ENCODE measurements around the gene SUPT6H.
"Not testable (repeated sequence)": the region's sequence is repeated elsewhere in the genome, so short reads cannot be mapped to it uniquely, and the experiment has no call there.

The SUPT6H gene

DNA sequence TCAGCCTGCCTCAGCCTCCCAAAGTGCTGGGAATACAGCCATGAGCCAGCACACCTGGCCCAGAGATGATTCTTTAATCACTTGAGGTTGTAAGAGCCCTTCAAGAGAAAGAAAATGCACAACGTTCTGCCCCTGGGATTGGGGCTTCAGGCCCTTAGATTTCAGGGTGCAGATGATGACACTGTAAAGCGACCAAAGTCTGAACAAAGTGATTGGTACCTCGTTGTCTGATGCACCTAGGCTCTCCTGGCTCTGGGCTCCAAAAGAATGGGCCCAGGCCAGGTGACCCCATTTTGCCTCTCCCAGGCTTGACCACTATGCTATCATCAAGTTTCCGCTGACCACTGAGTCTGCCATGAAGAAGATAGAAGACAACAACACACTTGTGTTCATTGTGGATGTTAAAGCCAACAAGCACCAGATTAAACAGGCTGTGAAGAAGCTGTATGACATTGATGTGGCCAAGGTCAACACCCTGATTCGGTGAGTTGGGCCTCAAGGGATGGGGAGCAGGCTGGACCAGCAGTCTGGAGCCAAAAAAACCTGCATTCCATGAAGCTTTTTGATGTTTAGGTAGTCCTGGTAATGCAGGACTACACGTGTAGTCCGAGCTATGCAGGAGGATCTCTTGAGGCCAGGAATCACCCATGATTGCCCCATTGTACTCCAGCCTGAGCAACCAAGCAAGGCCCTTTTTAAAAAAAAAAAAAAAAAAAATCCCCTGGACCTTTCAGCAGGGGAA lies 60.6 kb downstream of the SUPT6H start:
- DNase-seq: no peak

DNA sequence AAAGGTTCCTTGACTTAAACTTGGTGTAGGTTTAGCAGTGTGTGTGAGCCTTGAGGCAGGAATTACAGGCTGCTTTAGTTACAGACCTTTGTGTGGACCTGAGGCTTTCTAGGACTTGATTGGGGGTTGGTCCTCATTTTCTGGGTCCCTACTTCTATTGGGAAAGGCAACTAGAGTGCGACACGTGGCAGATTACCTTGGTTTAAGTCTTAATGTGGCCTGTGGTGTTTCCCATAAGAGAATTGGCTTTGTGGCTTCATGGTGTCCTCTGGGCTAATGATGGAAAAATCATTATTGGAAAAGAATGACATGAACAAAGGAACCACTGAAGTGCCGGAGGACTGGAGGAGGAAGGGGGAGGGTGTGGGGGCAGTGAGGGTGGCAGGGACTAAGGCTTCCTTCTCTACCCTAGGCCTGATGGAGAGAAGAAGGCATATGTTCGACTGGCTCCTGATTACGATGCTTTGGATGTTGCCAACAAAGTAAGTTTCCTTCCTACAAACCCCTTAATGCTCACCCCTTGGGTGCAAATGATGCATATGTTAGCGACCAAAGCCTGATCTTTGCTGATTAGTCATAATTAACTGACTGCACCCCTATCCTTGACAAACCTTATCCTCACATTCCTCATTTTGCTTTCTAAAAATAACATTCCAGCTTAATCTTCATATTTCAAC lies 61.3 kb downstream of the SUPT6H start:
- DNase-seq: no peak

DNA sequence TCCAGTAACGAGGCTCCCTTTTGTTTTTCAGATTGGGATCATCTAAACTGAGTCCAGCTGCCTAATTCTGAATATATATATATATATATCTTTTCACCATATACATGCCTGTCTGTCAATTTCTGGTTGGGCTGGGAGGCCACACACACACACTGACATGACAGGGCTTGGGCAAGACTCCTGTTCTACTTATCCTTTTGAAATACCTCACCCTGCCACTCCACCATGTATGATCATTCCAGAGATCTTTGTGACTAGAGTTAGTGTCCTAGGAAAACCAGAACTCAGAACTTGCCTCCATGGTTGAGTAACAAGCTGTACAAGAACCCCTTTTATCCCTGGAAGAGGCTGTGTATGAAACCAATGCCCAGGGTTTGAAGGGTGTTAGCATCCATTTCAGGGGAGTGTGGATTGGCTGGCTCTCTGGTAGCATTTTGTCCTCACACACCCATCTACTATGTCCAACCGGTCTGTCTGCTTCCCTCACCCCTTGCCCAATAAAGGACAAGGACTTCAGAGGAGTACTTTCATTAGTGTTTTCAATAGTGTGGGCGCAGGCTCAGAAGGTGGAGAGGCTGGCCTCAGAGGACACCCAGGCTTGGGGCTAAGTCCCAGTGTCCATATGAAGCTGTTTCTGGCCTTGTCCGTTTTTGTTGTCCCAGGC lies 62.0 kb downstream of the SUPT6H start:
- DNase-seq: not testable (repeated sequence)

DNA sequence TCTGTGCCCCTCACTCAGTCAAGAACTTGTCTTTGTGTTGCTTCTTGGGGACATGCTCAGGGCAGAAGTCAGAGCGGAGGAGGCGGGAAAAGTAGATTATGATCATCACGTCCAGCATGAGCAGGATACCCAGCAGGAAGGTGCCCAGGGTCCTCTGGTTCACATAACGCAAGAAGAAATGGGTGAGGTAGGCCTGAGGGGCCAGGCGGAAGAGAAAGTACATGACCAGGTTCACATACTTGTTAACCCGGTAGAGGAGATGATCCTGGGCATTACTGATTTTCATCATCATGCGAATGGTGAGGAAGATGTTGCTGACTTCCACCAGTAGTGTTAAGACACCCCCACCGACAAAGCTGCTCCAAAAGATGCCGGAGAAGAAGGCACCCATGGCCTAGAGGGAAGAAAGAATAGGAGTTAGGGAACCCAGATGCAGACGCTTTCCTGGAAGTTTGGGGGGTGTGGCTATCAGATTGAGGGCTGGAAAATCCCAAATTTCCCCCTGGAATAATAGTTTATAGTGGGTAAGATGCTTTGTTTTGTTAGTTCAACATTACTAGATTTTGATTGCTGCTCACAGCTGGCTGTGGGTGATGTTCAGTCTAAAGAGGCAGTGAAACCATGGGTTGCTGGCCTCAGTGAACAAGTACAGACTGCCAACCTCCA lies 62.6 kb downstream of the SUPT6H start:
- no peak for DNase-seq

DNA sequence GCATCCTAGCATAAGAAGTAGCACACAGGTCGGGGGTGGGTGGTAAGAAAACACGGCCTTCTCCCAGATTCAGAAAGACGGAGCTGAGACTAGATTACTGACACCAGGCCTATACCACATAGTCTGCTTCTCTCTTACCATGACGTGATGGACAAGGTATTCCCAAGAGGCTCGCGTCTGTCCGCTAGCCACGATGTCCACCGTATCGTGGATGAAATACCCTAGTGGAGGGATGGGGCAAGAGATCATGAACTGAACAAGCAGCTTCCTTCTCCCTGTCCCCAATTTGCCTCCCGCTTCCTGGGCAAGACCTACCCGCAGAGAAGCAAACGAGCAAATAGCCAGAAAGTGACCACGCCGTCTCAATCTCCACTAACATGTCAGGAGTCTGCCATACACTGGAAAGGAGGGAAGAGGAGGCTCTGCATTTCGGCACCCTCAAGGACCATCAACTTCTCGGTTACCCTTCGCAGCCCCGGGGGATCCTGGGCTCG lies 63.2 kb downstream of the SUPT6H start:
- DNase-seq: peak; percentile 34

DNA sequence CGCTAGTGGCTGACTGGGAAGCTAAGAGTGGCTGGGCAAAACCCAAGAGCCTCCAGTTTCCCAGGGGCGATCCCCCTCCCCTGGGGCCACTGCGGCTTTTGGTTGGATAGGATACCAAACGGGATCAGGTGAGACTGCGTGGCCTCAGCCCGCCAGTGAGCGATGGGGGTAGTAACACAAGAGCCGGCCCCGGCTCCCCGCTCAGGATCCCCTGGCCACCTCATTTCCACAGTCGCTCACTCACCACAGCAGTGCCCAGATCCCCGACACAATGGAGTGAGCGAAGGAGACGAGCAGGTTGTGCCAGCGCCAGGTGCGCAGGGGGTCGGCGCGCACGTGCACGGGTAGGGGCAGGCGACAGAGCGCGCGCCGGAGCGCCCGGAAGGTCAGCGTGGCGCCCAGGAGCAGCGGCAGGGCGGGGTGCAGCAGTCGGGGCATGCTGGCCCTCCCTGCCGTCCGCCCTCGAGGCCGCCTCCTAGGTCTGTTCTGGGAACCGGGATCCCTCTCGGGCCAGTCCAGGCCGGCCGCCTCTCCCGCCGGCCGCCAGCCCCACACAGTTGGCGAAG lies 63.7 kb downstream of the SUPT6H start:
- peak; percentile 72 for DNase-seq

DNA sequence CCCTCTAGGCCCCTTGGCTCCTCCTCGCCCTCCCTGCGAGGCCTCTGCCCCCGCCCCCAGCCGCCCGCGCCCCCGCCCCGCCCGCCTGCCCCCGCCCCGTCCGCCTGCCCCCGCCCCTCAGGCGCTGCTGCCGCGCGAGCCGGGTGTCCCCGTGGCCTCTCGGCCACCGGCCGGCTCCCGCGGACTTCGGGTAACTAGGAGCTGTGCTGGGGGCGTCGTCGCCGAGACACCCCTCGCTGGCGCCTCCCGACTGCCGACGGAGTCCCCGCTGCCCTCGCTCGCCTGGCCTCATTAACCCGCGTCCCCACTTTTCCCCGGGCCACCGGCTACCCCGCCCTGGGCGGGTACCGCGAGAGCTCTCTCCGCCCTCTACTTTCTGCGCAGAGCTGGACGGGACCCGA lies 64.2 kb downstream of the SUPT6H start, which contains the start of gene TLCD1:
Gene TLCD1, minus strand, starts transcription at position 8 of the 401 bp plus-strand sequence. CDS start 136 bp downstream, outside the sequence.
- peak; percentile 82 for DNase-seq

DNA sequence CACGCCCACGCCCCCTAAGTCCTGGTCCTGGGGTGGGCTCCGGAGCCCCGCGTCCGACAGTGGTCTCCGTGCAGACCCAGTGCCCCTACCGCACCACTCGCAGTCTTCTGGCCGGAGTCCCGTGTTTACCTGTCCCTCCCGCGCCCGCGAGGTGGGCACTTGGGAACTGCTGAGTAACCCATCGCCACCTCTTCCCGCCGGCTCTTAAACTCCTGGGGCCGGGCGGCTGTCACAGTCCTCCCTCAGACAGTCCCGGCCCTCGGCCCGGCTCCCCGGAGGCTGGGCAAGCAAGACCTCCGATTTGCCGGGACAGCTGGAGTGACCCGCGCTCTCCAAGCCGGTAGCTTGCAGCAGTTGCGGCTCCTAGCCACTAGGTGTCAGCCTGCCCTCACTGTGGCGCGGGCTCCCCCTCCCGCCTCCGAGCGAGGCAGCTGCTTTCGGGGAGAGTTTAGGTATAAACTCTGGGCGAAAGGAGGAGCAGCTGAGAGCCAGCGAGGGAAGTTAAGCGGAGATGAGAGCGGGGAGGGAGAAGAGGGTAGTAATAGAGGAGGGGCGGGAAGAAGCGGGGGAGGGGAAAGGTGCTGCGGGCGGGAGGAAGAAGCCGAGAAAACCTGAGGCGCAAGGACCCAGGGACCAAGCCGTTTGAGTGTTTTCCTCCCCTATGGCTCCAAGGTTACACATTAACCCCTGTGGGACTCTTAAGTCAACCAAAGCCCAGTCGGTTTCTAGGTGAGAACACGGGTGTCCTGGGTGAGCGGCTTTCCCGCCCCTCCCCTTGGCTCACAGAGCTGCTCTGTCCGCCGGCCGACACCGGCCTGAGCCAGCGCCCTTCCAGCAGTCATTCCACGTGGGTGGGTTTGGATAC lies 64.9 kb downstream of the SUPT6H start:
- peak; percentile 91 for DNase-seq

DNA sequence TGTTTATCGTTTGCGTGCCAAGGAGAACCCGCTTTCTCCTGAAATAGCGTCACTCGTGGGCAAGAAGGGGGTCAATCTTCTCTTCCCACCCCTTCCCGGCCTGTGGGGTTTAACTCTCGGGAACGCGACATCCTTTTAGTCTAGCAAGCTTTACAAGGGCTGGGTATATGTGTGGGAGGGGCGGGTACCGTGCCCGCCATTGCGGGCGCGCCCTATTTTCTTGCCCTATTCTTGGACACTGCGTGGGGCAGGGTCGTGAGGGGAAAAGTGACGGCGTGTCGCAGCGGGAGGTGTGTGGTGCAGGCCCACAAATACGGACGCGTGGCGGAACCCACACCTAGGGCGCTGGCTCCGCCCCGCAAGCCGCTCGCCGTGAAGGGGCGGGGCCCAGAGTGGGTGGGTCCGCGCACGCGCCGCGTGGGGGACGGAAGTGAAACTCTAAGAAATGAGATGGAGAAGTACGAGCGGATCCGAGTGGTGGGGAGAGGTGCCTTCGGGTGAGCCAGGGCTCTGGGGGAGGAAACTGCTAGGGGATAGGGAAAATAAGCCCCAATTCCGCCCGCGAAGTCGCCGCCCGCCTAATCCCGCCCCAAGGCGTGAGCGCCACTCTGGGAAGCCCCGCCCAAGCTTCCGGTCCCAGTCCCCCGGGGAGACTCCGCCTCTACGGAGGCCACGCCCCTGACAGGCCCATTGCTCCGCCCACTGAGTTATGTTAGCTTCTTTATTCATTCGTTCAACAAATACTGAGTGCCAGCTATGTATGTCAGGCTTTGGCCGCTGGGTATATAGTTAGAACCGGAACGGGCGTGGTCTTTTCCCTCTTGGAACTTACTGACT lies 66.6 kb downstream of the SUPT6H start, which contains the start of gene NEK8:
Gene NEK8, plus strand, starts transcription at position 425 of the 837 bp plus-strand sequence. Its CDS starts 26 bp downstream, at position 451.
- DNase-seq: peak; percentile 97

DNA sequence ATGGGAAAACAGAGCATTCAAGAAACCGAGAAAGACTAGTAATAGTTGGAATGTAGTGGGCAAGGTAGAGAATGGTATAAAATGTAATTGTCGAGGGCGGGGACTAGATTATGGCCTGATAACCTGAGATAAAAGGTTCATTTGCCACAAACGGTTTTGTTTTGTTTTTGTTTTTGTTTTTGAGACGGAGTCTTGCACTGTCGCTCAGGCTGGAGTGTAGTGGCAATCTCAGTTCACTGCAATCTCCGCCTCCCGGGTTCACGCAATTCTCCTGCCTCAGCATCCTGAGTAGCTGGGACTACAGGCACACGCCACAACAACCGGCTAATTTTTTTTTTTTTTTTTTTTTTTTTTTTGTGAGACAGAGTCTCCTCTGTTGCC lies 67.9 kb downstream of the SUPT6H start:
- no peak for DNase-seq

DNA sequence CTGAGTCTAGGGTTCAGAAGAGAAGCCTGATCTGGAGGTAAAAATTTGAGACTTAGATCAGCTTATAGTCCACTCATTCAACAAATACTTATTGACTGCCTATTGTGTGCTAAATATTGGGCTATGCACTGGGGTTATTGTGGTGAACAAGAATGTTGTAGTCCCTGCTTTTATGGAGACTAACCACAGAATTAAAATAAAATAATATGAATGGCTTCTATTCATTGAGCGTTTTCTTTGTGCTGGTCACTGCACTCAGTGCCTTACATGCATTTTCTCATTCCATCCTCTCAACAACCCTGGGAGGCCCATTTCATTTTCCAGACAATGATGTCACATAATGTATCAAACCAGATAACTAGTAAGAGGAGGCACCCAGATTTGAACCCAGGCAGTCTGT lies 71.3 kb downstream of the SUPT6H start:
- no peak for DNase-seq

DNA sequence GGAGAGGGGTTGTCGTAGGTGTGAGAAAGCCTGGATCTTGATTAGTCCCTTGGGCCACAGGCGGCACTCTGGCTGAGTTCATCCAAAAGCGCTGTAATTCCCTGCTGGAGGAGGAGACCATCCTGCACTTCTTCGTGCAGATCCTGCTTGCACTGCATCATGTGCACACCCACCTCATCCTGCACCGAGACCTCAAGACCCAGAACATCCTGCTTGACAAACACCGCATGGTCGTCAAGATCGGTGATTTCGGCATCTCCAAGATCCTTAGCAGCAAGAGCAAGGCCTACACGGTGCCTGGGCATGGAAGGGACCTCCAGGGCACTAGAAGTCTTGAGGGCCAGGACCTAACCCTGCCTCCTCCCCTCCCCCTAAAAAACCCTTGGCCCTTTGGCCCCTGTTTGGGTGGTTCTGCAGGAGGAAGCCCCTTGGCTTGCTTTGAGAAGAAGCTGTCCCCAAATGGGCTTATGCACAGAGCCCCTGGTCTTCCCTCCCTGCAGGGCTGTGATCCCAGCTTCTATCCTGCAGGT lies 72.8 kb downstream of the SUPT6H start:
- no peak for DNase-seq

DNA sequence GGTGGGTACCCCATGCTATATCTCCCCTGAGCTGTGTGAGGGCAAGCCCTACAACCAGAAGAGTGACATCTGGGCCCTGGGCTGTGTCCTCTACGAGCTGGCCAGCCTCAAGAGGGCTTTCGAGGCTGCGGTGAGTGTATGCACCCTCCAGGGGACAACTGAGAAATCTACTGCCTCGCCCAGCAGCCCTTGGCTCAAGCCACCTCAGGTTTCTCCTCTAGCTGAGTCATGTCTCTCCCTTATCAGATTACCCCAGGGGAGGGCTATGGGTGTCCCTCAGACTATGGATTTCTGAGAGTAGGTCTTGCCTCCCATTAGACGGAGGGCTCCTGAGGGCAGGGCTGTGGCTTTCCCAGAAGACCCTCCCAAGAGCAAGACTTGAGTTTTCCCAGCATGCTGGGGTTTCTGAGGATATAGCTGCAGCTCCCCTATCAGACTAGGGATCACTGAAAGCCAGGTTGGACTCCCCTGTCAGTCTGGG lies 73.3 kb downstream of the SUPT6H start:
- DNase-seq: no peak

DNA sequence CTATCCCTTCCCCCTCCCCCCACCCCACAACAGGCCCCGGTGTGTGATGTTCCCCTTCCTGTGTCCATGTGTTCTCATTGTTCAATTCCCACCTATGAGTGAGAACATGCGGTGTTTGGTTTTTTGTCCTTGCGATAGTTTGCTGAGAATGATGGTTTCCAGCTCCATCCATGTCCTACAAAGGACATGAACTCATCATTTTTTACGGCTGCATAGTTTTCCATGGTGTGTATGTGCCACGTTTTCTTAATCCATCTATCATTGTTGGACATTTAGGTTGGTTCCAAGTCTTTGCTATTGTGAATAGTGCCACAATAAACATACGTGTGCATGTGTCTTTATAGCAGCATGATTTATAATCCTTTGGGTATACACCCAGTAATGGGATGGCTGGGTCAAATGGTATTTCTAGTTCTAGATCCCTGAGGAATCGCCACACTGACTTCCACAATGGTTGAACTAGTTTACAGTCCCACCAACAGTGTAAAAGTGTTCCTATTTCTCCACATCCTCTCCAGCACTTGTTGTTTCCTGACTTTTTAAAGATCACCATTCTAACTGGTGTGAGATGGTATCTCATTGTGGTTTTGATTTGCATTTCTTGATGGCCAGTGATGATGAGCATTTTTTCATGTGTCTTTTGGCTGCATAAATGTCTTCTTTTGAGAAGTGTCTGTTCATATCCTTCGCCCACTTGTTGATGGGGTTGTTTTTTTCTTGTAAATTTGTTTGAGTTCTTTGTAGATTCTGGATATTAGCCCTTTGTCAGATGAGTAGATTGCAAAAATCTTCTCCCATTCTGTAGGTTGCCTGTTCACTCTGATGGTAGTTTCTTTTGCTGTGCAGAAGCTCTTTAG lies 74.1 kb downstream of the SUPT6H start:
- not testable (repeated sequence) for DNase-seq

DNA sequence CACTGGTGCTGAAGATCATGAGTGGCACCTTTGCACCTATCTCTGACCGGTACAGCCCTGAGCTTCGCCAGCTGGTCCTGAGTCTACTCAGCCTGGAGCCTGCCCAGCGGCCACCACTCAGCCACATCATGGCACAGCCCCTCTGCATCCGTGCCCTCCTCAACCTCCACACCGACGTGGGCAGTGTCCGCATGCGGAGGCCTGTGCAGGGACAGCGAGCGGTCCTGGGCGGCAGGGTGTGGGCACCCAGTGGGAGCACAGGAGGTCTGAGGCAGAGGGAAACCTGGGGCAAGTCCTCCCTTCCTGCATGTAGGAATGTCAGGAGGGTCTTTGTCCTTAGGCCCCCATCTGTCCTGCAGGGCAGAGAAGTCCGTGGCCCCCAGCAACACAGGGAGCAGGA lies 75.3 kb downstream of the SUPT6H start:
- DNase-seq: no peak

DNA sequence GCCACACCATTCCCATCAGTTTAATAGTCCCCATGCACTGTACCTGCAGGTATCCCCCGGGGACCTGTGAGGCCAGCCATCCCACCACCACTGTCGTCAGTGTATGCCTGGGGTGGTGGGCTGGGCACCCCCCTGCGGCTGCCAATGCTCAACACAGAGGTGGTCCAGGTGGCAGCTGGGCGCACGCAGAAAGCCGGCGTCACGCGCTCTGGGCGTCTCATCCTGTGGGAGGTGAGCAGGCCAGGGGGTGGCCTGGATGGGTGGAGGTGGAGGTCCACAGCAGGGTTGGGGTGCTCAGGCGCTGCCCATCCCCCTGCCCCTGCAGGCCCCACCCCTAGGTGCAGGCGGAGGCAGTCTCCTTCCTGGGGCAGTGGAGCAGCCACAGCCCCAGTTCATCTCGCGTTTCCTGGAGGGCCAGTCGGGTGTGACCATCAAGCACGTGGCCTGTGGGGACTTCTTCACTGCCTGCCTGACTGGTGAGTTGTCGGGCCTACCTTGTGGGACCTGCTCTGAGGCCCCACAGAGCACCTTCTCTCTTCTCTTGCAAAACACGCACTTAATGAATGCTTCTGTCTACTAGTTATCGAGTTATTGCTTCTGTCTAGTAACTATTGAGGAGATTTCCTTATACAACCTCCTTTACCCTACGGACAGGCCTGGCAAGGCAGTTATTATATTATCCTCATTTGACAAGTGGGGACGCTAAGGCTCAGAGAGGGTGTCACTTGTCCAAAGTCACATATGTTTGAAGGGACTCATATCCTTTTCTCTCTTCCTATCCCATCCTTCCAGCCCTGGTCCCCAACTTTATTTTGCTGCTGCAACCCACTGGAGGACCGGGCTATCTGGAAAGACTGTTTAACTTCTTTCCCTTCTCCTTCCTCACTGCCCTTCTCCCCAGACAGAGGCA lies 76.0 kb downstream of the SUPT6H start:
- DNase-seq: no peak

DNA sequence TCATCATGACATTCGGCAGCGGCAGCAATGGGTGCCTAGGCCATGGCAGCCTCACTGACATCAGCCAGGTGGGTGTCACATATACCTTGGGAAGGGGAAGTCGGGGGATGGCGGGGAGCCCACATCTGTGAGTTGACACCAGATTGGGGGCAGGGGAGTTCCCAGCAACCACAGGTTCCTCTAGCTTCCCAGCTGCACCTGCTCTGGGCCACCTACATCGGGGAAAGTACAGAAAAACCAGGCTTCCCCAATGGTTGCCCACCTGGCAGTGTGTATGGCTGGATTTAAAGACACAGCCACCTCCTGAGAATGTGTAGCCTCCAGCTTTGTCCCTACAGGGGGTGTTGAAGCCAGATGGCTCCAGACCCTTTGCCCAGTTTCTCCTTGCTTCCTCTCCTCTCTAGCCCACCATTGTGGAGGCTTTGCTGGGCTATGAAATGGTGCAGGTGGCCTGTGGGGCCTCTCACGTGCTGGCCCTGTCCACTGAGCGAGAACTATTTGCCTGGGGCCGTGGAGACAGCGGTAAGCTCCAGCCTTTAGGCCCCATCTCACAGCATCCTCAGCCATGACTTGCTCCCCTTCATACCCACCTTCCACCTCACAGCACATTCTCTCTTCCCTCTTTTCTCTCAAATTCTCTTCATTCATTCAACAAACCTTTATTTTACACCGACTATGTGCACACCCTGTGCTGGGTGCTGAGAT lies 76.8 kb downstream of the SUPT6H start:
- peak; percentile 74 for DNase-seq
